Measurements from ENCODE around the gene ZNF692.

The ZNF692 gene

DNA sequence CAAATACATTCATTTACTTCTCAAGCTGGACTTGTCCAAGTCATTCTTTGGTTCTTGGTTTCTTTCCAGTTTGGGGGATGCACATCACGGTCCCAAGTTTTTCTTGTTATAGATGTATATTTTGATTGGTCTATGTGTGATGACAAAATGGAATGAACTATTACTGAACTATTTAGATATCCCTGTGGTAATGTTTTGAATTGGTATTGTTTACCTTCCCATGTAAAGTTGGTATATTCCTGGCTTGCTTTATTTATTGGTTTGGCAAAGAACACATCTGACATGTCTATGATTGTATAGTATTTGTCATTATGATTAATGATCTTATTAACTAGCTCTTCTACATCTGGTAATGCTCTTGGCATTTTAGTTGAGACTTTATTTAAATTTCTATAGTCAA is 22.4 kb upstream of the ZNF692 start:
- DNase-seq (ENCODE audit: low spot score) = no peak
- POLR2A ChIA-PET (ENCODE audit: low non-redundant PET) = no interaction called here
- TF ChIP-seq, protein P1, sequence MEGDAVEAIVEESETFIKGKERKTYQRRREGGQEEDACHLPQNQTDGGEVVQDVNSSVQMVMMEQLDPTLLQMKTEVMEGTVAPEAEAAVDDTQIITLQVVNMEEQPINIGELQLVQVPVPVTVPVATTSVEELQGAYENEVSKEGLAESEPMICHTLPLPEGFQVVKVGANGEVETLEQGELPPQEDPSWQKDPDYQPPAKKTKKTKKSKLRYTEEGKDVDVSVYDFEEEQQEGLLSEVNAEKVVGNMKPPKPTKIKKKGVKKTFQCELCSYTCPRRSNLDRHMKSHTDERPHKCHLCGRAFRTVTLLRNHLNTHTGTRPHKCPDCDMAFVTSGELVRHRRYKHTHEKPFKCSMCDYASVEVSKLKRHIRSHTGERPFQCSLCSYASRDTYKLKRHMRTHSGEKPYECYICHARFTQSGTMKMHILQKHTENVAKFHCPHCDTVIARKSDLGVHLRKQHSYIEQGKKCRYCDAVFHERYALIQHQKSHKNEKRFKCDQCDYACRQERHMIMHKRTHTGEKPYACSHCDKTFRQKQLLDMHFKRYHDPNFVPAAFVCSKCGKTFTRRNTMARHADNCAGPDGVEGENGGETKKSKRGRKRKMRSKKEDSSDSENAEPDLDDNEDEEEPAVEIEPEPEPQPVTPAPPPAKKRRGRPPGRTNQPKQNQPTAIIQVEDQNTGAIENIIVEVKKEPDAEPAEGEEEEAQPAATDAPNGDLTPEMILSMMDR (conservative IDR thresholded peaks at IDR 0.05; ENCODE audit: low read depth) = no peak
- CTCF ChIA-PET = no interaction called here
- H3K27ac ChIP-seq = no peak overlapping the region

DNA sequence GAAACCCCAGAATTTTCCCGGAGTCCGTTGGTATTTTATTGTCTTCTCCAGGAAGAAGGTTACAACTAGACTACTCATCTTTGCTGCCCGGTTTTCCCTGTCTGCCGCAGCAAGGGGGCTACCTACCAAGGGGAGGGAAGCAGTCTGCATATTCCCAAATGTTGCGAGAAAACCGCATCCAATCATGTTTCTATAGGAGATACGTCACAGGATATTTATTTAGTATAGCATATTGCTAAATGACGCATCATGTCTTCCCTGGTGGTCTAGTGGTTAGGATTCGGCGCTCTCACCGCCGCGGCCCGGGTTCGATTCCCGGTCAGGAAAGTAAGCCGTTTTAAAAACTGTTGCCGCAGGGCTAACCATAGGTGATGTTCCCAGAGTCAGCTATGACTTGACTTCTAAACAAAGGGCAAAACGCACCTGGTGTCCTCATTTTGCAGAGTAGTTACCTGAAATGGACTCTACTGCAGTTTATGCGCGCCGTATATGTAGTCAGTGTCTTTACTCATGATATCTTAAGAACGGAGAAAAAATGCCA is 15.2 kb upstream of the ZNF692 start:
- H3K27ac ChIP-seq = peak overlapping the region; percentile 96
- CTCF ChIA-PET = interaction anchor here (0.6 kb wide), 1 partner anchor 32 kb away, joined by 4 read pairs; no protein-coding TSS in a partner anchor
- POLR2A ChIA-PET (ENCODE audit: low non-redundant PET) = interaction anchor here (0.5 to 1.2 kb wide), 2 partner anchors 15 to 1664 kb away, joined by 3 to 4 read pairs; partner anchors contain the start of gene ZNF692
- TF ChIP-seq, protein P1 (conservative IDR thresholded peaks at IDR 0.05; ENCODE audit: low read depth) = no peak
- peak; percentile 76 for DNase-seq (ENCODE audit: low spot score)

DNA sequence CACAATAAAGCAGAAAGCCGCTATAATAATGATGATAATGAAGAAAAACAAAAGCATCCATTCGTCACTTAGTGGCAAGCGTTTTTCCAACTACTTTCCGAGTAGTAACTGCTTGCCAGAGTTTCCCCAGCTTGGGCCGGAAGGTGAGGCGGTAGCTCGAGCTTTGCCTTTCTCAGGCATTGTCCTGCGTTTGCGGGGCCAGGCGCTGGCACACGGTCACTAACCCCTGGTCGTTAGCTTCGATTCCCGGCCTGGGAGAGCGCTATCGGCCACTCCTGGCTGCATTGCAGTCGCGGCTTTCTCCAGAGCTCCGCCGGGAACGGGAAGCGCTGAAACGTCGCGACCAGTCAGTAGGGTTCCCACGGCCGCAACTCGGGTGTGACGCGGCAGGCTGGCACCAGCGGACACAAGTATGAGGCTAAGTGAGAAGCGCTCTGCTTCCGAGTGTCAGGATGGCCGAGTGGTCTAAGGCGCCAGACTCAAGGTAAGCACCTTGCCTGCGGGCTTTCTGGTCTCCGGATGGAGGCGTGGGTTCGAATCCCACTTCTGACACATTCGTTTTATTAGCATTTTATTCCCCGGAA is 14.6 kb upstream of the ZNF692 start:
- peak overlapping the region; percentile 96 for H3K27ac ChIP-seq
- POLR2A ChIA-PET (ENCODE audit: low non-redundant PET) = interaction anchor here (0.5 to 1.2 kb wide), 3 partner anchors 15 to 1663 kb away, joined by 3 to 4 read pairs (median 4); partner anchors contain the start of genes PGBD2 and ZNF692

DNA sequence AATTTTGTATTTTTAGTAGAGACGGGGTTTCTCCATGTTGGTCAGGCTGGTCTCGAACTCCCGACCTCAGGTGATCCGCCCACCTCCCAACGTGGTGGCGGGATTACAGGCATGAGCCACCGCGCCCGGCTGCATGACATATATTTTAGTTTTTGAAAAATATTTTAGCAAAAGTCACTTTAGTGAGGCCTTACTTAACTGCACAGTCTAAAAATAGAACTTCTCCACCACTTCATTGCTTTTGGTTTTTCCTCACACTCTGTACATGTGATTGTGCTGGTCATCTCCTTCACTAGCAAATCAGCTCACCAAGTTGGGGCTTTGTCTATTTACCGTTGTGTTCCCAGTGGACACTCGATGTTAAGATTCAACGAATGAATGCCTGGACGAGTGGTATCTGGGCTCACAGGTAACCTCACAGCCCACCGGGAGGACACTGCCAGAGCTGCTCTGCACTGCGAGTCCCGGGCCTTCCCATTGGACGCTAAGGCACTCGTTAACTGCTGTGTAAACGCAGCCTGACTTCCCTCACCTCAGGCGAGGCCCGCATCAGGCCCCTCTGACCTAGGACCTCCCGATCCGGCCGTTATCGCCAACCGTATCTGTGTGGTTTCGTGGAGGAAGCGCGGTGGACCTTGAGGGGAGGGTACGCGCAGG is 14.0 kb upstream of the ZNF692 start:
- ChIA-PET POLR2A (ENCODE audit: low non-redundant PET) (interaction anchor here (0.7 to 1.2 kb wide), 2 partner anchors 14 to 33 kb away, joined by 4 read pairs; partner anchors contain the start of genes PGBD2 and ZNF692), CTCF (interaction anchor here (0.5 to 0.7 kb wide), 2 partner anchors 53 to 1235 kb away, joined by 4 to 7 read pairs; no protein-coding TSS in a partner anchor)
- TF ChIP-seq, protein P1 (conservative IDR thresholded peaks at IDR 0.05; ENCODE audit: low read depth) = no peak
- DNase-seq (ENCODE audit: low spot score) = peak; percentile 60
- peak overlapping the region; percentile 96 for H3K27ac ChIP-seq

More for the DNA sequence above, 14.6 kb upstream of the ZNF692 start:
- peak; percentile 88 for DNase-seq (ENCODE audit: low spot score)
- TF ChIP-seq, protein P1 (conservative IDR thresholded peaks at IDR 0.05; ENCODE audit: low read depth) = no peak
- CTCF ChIA-PET = interaction anchor here (0.5 kb wide), 1 partner anchor 54 kb away, joined by 4 read pairs; no protein-coding TSS in a partner anchor

DNA sequence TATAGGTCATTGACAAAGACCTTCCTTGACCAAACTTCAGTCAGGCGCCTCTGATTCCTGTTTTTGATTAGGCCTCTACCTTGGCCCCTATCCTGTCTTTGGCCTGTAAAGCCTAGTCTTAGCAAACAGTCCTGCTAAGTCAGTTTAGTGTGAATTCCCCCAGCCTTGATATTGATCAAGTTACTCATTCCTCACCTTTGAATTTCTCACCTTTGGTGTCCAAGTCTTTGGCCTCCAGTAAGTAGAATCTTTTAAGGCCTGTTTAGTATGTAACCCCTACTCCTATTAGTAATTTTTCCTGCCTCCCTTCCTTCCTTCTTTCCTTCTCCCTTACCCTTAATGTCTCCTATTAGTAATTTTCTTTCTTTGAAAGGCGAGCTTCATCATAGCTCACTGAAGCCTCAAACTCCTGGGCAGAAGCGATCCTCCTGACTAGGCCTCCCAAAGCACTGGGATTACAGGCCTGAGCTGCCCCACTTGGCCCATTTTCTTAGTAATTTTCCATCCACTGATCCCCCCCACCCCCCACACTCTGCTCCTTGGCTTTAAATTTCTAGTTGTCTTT is 13.0 kb upstream of the ZNF692 start:
- no peak for DNase-seq (ENCODE audit: low spot score)
- peak overlapping the region; percentile 96 for H3K27ac ChIP-seq
- POLR2A ChIA-PET (ENCODE audit: low non-redundant PET) = no interaction called here
- CTCF ChIA-PET = no interaction called here
- TF ChIP-seq, protein P1 (conservative IDR thresholded peaks at IDR 0.05; ENCODE audit: low read depth) = no peak

Measured in RWPE1 (cell line).